ENCODE measurements around the gene MLX.
A peak's percentile ranks its signal among the peaks of the same experiment; 100 is the strongest.
"Not testable (repeated sequence)": the region's sequence is repeated elsewhere in the genome, so short reads cannot be mapped to it uniquely, and the experiment has no call there.

The MLX gene

GRCh38 chr17:42536372-42537155, 30.3 kb upstream of the MLX start:
- peak; percentile 83 for DNase-seq

GRCh38 chr17:42537156-42537805, 29.6 kb upstream of the MLX start:
- DNase-seq = no peak

- DNase-seq = no peak
Observed at GRCh38 chr17:42537826-42538451, 29.0 kb upstream of the MLX start.

GRCh38 chr17:42538482-42538881, 28.4 kb upstream of the MLX start:
- no peak for DNase-seq

GRCh38 chr17:42540558-42540957, 26.3 kb upstream of the MLX start:
- not testable (repeated sequence) for DNase-seq

- DNase-seq = no peak
Observed at GRCh38 chr17:42541041-42541833, 25.7 kb upstream of the MLX start.

GRCh38 chr17:42543190-42544079, 23.5 kb upstream of the MLX start:
- DNase-seq = no peak

GRCh38 chr17:42544874-42545283, 22.0 kb upstream of the MLX start:
- DNase-seq = no peak

GRCh38 chr17:42545755-42546505, 21.0 kb upstream of the MLX start:
- not testable (repeated sequence) for DNase-seq

GRCh38 chr17:42547001-42547461, 19.9 kb upstream of the MLX start:
- no peak for DNase-seq

- no peak for DNase-seq
Observed at GRCh38 chr17:42547698-42548069, 19.2 kb upstream of the MLX start.

GRCh38 chr17:42548070-42548837, 18.6 kb upstream of the MLX start:
- DNase-seq = peak; percentile 76

GRCh38 chr17:42548993-42549755, 17.7 kb upstream of the MLX start:
- no peak for DNase-seq

GRCh38 chr17:42552736-42553135, 14.2 kb upstream of the MLX start, which contains the start of gene HSD17B1:
HSD17B1 (plus strand) TSS chr17:42552923; CDS start chr17:42552934, 11 bp downstream.
- not testable (repeated sequence) for DNase-seq

- no peak for DNase-seq
Observed at GRCh38 chr17:42553161-42553818, 13.6 kb upstream of the MLX start.

- DNase-seq = no peak
Observed at GRCh38 chr17:42553866-42554249, 13.0 kb upstream of the MLX start.

GRCh38 chr17:42554250-42555121, 12.4 kb upstream of the MLX start:
- DNase-seq = peak; percentile 60

- DNase-seq = no peak
Observed at GRCh38 chr17:42555122-42555622, 11.7 kb upstream of the MLX start.

Measured in NCI-H510A (cell line).